Testis (tissue), 2 donors: ENCODE results near the gene TESK1.

Experiments
- POLR2A ChIP-seq: fragments of 450-650 bp; IDR thresholded peaks from one replicate; pipeline ENCODE4 v1.6.1; 2017; ENCODE audit warnings: antibody characterized with exemption, mild to moderate bottlenecking, moderate library complexity
- TF ChIP-seq, protein P1 (sequence below), 3 experiments: fragments of 450-650 bp in 2 of 3; fragments of 200-600 bp in 1 of 3; sonication (generic) in 1 of 3; IDR thresholded peaks; one replicate each; pipeline ENCODE4 v1.5.1; 2016 to 2019; ENCODE audit warnings: antibody characterized with exemption in 3 of 3, mild to moderate bottlenecking in 2 of 3, moderate library complexity in 1 of 3

DNA sequence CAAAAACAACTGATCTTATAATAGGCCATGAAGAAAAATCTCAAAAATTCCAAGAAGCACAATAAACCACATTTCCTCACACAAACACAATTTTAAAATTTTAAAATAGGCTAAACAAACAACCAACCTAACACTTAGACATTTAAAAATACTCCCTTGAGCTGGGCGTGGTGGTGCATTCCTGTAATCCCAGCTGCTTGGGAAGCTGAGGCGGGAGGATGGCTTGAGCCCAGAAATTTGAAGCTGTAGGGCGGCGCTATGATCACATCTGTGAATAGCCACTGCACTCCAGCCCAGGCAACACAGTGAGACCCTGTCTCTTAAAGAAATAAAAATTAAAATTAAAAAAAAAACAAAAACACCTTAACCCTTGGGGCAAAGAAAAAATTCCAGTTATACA, 36.9 kb upstream of the TESK1 start:
- TF ChIP-seq, protein P1, sequence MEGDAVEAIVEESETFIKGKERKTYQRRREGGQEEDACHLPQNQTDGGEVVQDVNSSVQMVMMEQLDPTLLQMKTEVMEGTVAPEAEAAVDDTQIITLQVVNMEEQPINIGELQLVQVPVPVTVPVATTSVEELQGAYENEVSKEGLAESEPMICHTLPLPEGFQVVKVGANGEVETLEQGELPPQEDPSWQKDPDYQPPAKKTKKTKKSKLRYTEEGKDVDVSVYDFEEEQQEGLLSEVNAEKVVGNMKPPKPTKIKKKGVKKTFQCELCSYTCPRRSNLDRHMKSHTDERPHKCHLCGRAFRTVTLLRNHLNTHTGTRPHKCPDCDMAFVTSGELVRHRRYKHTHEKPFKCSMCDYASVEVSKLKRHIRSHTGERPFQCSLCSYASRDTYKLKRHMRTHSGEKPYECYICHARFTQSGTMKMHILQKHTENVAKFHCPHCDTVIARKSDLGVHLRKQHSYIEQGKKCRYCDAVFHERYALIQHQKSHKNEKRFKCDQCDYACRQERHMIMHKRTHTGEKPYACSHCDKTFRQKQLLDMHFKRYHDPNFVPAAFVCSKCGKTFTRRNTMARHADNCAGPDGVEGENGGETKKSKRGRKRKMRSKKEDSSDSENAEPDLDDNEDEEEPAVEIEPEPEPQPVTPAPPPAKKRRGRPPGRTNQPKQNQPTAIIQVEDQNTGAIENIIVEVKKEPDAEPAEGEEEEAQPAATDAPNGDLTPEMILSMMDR (IDR thresholded peaks at IDR 0.05) = no peak
- TF ChIP-seq POLR2A = no peak
